Cardiac muscle cell (in vitro differentiated cells and primary cell): Measurements from ENCODE around the gene CAPZA1. TPM values are rescaled to one million over a fixed set of nuclear protein-coding genes. Genes with fewer than 3 reads are reported as not detected.

ENCODE experiments used
- DNase-seq, 2 donors: peaks; one replicate each; pipeline versions ENCODE4 v3.0.0 to v3.0.0-alpha.2; 2010 to 2017; ENCODE audit warnings: low read depth in 1 of 2, low spot score in 1 of 2
- H3K27ac ChIP-seq: fragments of 200-600 bp; sonication (generic); 2 replicates; pipeline ENCODE4 v1.5.1; 2016
- H3K27me3 ChIP-seq: fragments of 200-600 bp; sonication (generic); 2 replicates; pipeline ENCODE4 v1.6.0; 2016; ENCODE audit warnings: control low read depth
- H3K36me3 ChIP-seq: fragments of 200-600 bp; sonication (generic); 2 replicates; pipeline ENCODE4 v1.5.1; 2016; ENCODE audit warnings: control low read depth
- H3K4me1 ChIP-seq: fragments of 200-600 bp; sonication (generic); 2 replicates; pipeline ENCODE4 v1.8.1; 2017; ENCODE audit warnings: low read depth, mild to moderate bottlenecking, mixed run types
- H3K4me3 ChIP-seq: fragments of 200-600 bp; sonication (generic); 2 replicates; pipeline ENCODE4 v1.5.1; 2016; ENCODE audit warnings: mild to moderate bottlenecking
- H3K9me3 ChIP-seq: fragments of 200-600 bp; sonication (generic); 2 replicates; pipeline ENCODE4 v1.5.1; 2017; ENCODE audit warnings: low read depth, mild to moderate bottlenecking, control low read depth
- CTCF ChIP-seq: IDR thresholded peaks from 2 replicates; pipeline ENCODE4 v1.5.1; 2012; ENCODE audit warnings: low read depth, mild to moderate bottlenecking, low read length
- polyA plus RNA-seq: library from polyadenylated mRNA; unstranded; fragments of >200 nt; fragmentation: Nextera tagmentation; extraction: Ambion mirVana; gene quantifications from 2 replicates; pipeline ENCODE4 v1.2.1, GENCODE V29; 2016
- total RNA-seq: library from RNA; depleted of rRNA; stranded (reverse); fragments of >200 nt; gene quantifications from 2 replicates; pipeline ENCODE4 v1.2.3, GENCODE V29; 2016

The CAPZA1 gene
- total and polyA plus RNA-seq, 2 experiments from 2014 or later = 94.9 to 122 TPM

GRCh38 chr1:112583366-112583765, 36.3 kb upstream of the CAPZA1 start:
- no peak for DNase-seq
- H3K27me3 ChIP-seq = no peaks in the 10 kb centered on the region
- peaks cover 21% of the 10 kb centered on the region for H3K36me3 ChIP-seq

GRCh38 chr1:112589766-112590165, 29.9 kb upstream of the CAPZA1 start:
- peaks cover 26% of the 10 kb centered on the region for H3K36me3 ChIP-seq
- DNase-seq = no peak

More at GRCh38 chr1:112583366-112583765, 36.3 kb upstream of the CAPZA1 start:
- Histone ChIP-seq H3K4me3 (no peak overlapping the region), H3K9me3 (no peaks in the 10 kb centered on the region), H3K4me1 (no peaks in the 10 kb centered on the region), H3K27ac (no peak overlapping the region)
- TF ChIP-seq CTCF = no peak

GRCh38 chr1:112594208-112594876, 25.3 kb upstream of the CAPZA1 start:
- Histone ChIP-seq H3K27me3 (no peaks in the 10 kb centered on the region), H3K9me3 (no peaks in the 10 kb centered on the region), H3K36me3 (peaks cover 48% of the 10 kb centered on the region), H3K4me1 (no peaks in the 10 kb centered on the region), H3K27ac (no peak overlapping the region), H3K4me3 (no peak overlapping the region)
- no peak for TF ChIP-seq CTCF
- no peak for DNase-seq

More at GRCh38 chr1:112589766-112590165, 29.9 kb upstream of the CAPZA1 start:
- no peak for TF ChIP-seq CTCF
- Histone ChIP-seq H3K9me3 (no peaks in the 10 kb centered on the region), H3K27ac (no peak overlapping the region), H3K27me3 (no peaks in the 10 kb centered on the region), H3K4me1 (no peaks in the 10 kb centered on the region), H3K4me3 (no peak overlapping the region)

- H3K27me3 ChIP-seq = no peaks in the 10 kb centered on the region
- no peak for DNase-seq
These were observed 20.2 kb upstream of the CAPZA1 start for GRCh38 chr1:112599477-112599876.

GRCh38 chr1:112603012-112603411, 16.6 kb upstream of the CAPZA1 start:
- H3K27me3 ChIP-seq = no peaks in the 10 kb centered on the region
- H3K9me3 ChIP-seq = no peaks in the 10 kb centered on the region
- H3K4me1 ChIP-seq = no peaks in the 10 kb centered on the region
- H3K4me3 ChIP-seq = no peak overlapping the region
- no peak for TF ChIP-seq CTCF
- peaks cover 21% of the 10 kb centered on the region for H3K36me3 ChIP-seq
- no peak for DNase-seq
- no peak overlapping the region for H3K27ac ChIP-seq

More at GRCh38 chr1:112599477-112599876, 20.2 kb upstream of the CAPZA1 start:
- Histone ChIP-seq H3K9me3 (no peaks in the 10 kb centered on the region), H3K27ac (no peak overlapping the region), H3K36me3 (peaks cover 44% of the 10 kb centered on the region), H3K4me3 (no peak overlapping the region), H3K4me1 (no peaks in the 10 kb centered on the region)
- TF ChIP-seq CTCF = no peak
